Measurements from ENCODE around the gene AURKA. TPM values are rescaled to one million over a fixed set of nuclear protein-coding genes. Genes with fewer than 3 reads are reported as not detected.
A peak's percentile ranks its signal among the peaks of the same experiment; 100 is the strongest.

Gene AURKA
- total RNA-seq, 1 experiment from 2014 or later = 139 TPM

DNA sequence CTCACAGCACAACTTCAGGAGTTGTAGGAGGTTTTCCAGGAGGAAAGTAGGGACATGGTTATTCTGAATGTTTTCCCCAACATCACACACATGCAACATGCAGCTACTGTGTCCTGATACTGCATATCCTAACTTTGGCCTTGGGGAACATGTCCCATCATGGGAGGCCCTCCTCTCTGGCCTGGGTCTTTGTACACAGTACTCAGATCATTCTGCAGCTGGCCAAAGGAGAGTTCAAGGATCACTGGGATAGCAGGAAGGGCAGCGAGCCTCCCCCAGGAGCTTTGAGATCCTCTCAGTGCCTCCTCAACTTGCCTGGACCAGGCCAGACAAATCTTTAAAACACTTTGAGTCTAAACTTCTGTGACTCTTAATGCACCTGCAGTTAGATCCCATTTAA is 32.9 kb upstream of the AURKA start:
- Histone ChIP-seq H3K9me3 (ENCODE audit: low read length) (no peaks in the 10 kb centered on the region), H3K9me2 (replicated peaks; ENCODE audit: low read length) (no peaks in the 10 kb centered on the region), H3K9ac (ENCODE audit: low read length) (no peak overlapping the region), H3K36me3 (ENCODE audit: low read depth, low read length) (no peaks in the 10 kb centered on the region), H3K4me2 (ENCODE audit: low read length) (no peak overlapping the region), H3K79me2 (ENCODE audit: low read length) (no peaks in the 10 kb centered on the region), H3K4me3 (ENCODE audit: low read length) (no peak overlapping the region), H3F3A (ENCODE audit: low read length, unreplicated experiment) (no peaks in the 10 kb centered on the region), H4K20me1 (ENCODE audit: low read length) (no peaks in the 10 kb centered on the region), H2AFZ (ENCODE audit: low read length) (no peak overlapping the region), H3K27me3 (ENCODE audit: low read length) (no peaks in the 10 kb centered on the region), H3K4me1 (ENCODE audit: insufficient read depth, low read length) (peaks cover 18% of the 10 kb centered on the region), H3K27ac (ENCODE audit: low read length) (no peak overlapping the region)
- ChIA-PET POLR2A (ENCODE audit: unreplicated experiment) (no interaction called here), CTCF (no interaction called here)
- BruUV-seq (replicated peaks) = no TSS peak
- no peak for TF ChIP-seq EZH2 (IDR thresholded peaks at IDR 0.05; ENCODE audit: low read length, unreplicated experiment)
- no peak for TF ChIP-seq EZH2phosphoT487 (IDR thresholded peaks at IDR 0.05; ENCODE audit: borderline replicate concordance, low read length)
- TF ChIP-seq, protein P1, sequence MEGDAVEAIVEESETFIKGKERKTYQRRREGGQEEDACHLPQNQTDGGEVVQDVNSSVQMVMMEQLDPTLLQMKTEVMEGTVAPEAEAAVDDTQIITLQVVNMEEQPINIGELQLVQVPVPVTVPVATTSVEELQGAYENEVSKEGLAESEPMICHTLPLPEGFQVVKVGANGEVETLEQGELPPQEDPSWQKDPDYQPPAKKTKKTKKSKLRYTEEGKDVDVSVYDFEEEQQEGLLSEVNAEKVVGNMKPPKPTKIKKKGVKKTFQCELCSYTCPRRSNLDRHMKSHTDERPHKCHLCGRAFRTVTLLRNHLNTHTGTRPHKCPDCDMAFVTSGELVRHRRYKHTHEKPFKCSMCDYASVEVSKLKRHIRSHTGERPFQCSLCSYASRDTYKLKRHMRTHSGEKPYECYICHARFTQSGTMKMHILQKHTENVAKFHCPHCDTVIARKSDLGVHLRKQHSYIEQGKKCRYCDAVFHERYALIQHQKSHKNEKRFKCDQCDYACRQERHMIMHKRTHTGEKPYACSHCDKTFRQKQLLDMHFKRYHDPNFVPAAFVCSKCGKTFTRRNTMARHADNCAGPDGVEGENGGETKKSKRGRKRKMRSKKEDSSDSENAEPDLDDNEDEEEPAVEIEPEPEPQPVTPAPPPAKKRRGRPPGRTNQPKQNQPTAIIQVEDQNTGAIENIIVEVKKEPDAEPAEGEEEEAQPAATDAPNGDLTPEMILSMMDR (conservative IDR thresholded peaks at IDR 0.05; ENCODE audit: low read depth, low read length) = no peak
- intact Hi-C loops (cut with micrococcal nuclease) = no loop called here
- DNase-seq (no peak), ATAC-seq (no peak)

DNA sequence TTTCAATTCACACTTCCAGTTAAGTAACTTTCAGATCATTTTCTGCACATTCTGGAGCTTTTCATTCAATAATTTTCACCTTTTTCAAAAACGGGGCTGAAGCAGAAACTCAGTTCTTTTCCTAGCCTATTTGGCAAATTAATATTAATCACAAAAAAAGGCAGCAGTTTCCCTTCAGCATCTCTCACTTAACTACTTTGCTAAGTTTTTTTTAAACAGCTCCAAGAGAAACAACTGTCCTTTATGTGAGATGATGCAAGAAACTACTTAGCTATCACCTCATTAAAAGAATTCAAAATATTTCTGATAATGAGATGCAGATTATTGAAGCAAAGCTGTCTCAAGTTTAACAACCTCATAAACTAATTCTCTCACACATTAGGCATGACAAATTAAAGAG is 31.9 kb upstream of the AURKA start:
- intact Hi-C loops (cut with micrococcal nuclease) = no loop called here
- CTCF ChIA-PET = no interaction called here
- Histone ChIP-seq H3K27ac (ENCODE audit: low read length) (no peak overlapping the region), H3K9me3 (ENCODE audit: low read length) (no peaks in the 10 kb centered on the region), H4K20me1 (ENCODE audit: low read length) (no peaks in the 10 kb centered on the region), H3K4me2 (ENCODE audit: low read length) (no peak overlapping the region), H3F3A (ENCODE audit: low read length, unreplicated experiment) (no peaks in the 10 kb centered on the region), H3K9ac (ENCODE audit: low read length) (no peak overlapping the region), H3K27me3 (ENCODE audit: low read length) (no peaks in the 10 kb centered on the region), H3K79me2 (ENCODE audit: low read length) (no peaks in the 10 kb centered on the region), H3K36me3 (ENCODE audit: low read depth, low read length) (no peaks in the 10 kb centered on the region), H2AFZ (ENCODE audit: low read length) (no peak overlapping the region), H3K4me3 (ENCODE audit: low read length) (no peak overlapping the region), H3K9me2 (replicated peaks; ENCODE audit: low read length) (no peaks in the 10 kb centered on the region), H3K4me1 (ENCODE audit: insufficient read depth, low read length) (peaks cover 23% of the 10 kb centered on the region)
- BruUV-seq (replicated peaks) = no TSS peak
- POLR2A ChIA-PET (ENCODE audit: unreplicated experiment) = no interaction called here
- no peak for DNase-seq
- no peak for TF ChIP-seq EZH2phosphoT487 (IDR thresholded peaks at IDR 0.05; ENCODE audit: borderline replicate concordance, low read length)
- no peak for TF ChIP-seq EZH2 (IDR thresholded peaks at IDR 0.05; ENCODE audit: low read length, unreplicated experiment)
- TF ChIP-seq, protein P1 (conservative IDR thresholded peaks at IDR 0.05; ENCODE audit: low read depth, low read length) = no peak
- ATAC-seq = no peak

- no TSS peak for BruUV-seq (replicated peaks)
- Histone ChIP-seq H3K9me2 (replicated peaks; ENCODE audit: low read length) (no peaks in the 10 kb centered on the region), H3F3A (ENCODE audit: low read length, unreplicated experiment) (no peaks in the 10 kb centered on the region), H3K9ac (ENCODE audit: low read length) (no peak overlapping the region), H3K27ac (ENCODE audit: low read length) (no peak overlapping the region), H3K36me3 (ENCODE audit: low read depth, low read length) (no peaks in the 10 kb centered on the region), H2AFZ (ENCODE audit: low read length) (peak overlapping the region; percentile 8), H3K4me3 (ENCODE audit: low read length) (no peak overlapping the region), H4K20me1 (ENCODE audit: low read length) (no peaks in the 10 kb centered on the region), H3K4me1 (ENCODE audit: insufficient read depth, low read length) (peaks cover 29% of the 10 kb centered on the region), H3K4me2 (ENCODE audit: low read length) (peak overlapping the region; percentile 35), H3K9me3 (ENCODE audit: low read length) (no peaks in the 10 kb centered on the region), H3K79me2 (ENCODE audit: low read length) (no peaks in the 10 kb centered on the region), H3K27me3 (ENCODE audit: low read length) (no peaks in the 10 kb centered on the region)
- intact Hi-C loops (cut with micrococcal nuclease) = no loop called here
- no peak for ATAC-seq
- no peak for TF ChIP-seq EZH2 (IDR thresholded peaks at IDR 0.05; ENCODE audit: low read length, unreplicated experiment)
- CTCF ChIA-PET = interaction anchor here (0.6 kb wide), 1 partner anchor 31 kb away, joined by 3 read pairs; the partner anchor contains the start of gene AURKA
- no peak for DNase-seq
- POLR2A ChIA-PET (ENCODE audit: unreplicated experiment) = no interaction called here
Measured at GRCh38 chr20:56423211-56423610, 31.2 kb upstream of the AURKA start.
